ENCODE measurements around the gene ATP11B. TPM values are rescaled to one million over a fixed set of nuclear protein-coding genes. Genes with fewer than 3 reads are reported as not detected.

ATP11B gene
- total RNA-seq, 2 experiments from 2014 or later, result 79.4 to 86.7 TPM

Other genes with a start within 250 kb of the ATP11B start
- gene DCUN1D1, start 187.0 kb downstream of the ATP11B start, total RNA-seq, result 10 to 100 TPM; 54.4 to 64.3 TPM

All from activated CD8-positive, alpha-beta memory T cell treated with anti-CD3 and anti-CD28 coated beads for 36 hours (primary cell).